Activated T-cell treated with anti-CD3 and anti-CD28 coated beads, Interleukin-2, amount 50 U/mL, for 4 hours (primary cell): ENCODE measurements around the gene FMOD. TPM values are rescaled to one million over a fixed set of nuclear protein-coding genes. Genes with fewer than 3 reads are reported as not detected.
A peak's percentile ranks its signal among the peaks of the same experiment; 100 is the strongest.

Experiments
- ATAC-seq, 2 donors: fragments of 200-7000 bp; cut with Tn5 transposase; one replicate each; pipeline ENCODE4 v1.10.0; 2021
- DNase-seq: peaks from one replicate; pipeline ENCODE4 v3.0.0-alpha.2; 2020
- H3K27me3 Mint-ChIP-seq: one replicate; pipeline ENCODE4 v1.8.0; 2021; ENCODE audit warnings: low read depth, mixed read lengths
- H3K36me3 Mint-ChIP-seq: one replicate; pipeline ENCODE4 v1.8.0; 2022; ENCODE audit warnings: mixed read lengths; ENCODE audit not compliant: insufficient read depth
- H3K4me1 Mint-ChIP-seq: one replicate; pipeline ENCODE4 v1.8.0; 2021; ENCODE audit warnings: low read depth, mixed read lengths
- H3K4me3 Mint-ChIP-seq: one replicate; pipeline ENCODE4 v1.8.0; 2021; ENCODE audit warnings: mild to moderate bottlenecking, moderate library complexity, mixed read lengths
- H3K9me3 Mint-ChIP-seq: one replicate; pipeline ENCODE4 v1.8.0; 2021; ENCODE audit warnings: mixed read lengths
- total RNA-seq, 3 donors: library from RNA; stranded (reverse); gene quantifications; one replicate each; pipeline ENCODE4 v1.2.1, GENCODE V29; 2021

The FMOD gene
- total RNA-seq, 3 donors from 2014 or later: 0.19 to 1.1 (median 0.26) TPM

- Mint-ChIP-seq H3K36me3 (no peaks in the 10 kb centered on the region), H3K4me1 (peaks cover 69% of the 10 kb centered on the region), H3K9me3 (no peaks in the 10 kb centered on the region), H3K4me3 (no peak overlapping the region), H3K27me3 (no peaks in the 10 kb centered on the region)
- DNase-seq (no peak), ATAC-seq (peak in 1 of 2 donors; percentile 20)
These were observed 51.8 kb downstream of the FMOD start for GRCh38 chr1:203299169-203299568.

- ATAC-seq (no peak), DNase-seq (no peak)
- Mint-ChIP-seq H3K4me1 (peaks cover 70% of the 10 kb centered on the region), H3K27me3 (no peaks in the 10 kb centered on the region), H3K4me3 (no peak overlapping the region), H3K9me3 (no peaks in the 10 kb centered on the region), H3K36me3 (no peaks in the 10 kb centered on the region)
These were observed 54.4 kb downstream of the FMOD start for GRCh38 chr1:203296460-203297073.

GRCh38 chr1:203295796-203296195 lies 55.1 kb downstream of the FMOD start:
- DNase-seq: no peak
- H3K4me3 Mint-ChIP-seq: no peak overlapping the region
- H3K27me3 Mint-ChIP-seq: no peaks in the 10 kb centered on the region
- no peaks in the 10 kb centered on the region for H3K9me3 Mint-ChIP-seq
- ATAC-seq: no peak
- no peaks in the 10 kb centered on the region for H3K36me3 Mint-ChIP-seq
- H3K4me1 Mint-ChIP-seq: peaks cover 72% of the 10 kb centered on the region

DNA sequence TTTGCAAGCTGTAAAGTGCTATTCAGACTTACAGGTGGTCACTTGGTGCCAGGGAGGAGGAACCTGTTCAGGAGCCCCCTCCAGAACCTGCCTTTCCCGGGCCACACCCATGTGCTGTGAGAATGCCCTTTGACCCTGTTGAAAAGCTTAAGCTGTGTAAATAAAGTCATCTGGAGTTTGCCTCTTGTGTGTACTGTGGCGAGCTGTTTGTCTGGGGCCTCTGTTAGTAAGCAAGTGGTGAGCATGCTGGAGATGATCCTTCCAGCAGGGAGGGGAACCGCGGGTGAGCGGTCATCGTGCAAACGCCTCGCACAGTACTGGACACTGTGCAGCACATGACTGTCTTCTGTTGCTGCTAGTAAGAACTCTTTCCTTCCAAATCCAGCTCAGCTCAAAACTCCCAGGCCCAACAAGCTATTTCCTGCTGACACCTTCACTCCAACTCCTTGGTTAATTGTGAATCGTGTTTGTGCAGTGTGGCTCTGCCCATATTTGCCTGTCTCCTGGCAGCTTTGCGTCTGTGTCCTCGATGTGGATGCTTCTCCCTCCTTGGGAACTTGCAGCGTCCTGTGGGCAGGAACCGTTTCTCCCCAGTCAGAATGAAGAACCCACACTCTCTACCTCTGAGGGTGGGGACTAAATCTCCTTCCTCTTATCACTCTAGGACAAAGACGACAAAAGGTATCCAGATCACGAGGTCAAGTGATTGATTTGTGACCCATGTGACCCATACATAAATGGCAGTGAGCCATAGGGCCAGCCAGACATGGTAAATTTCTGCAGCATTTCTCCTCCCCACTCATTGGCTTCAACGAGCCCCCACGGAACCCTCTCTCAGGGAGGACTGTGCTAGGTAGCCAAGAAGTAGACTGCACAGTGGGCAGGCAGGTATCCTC lies 59.5 kb downstream of the FMOD start:
- H3K9me3 Mint-ChIP-seq: no peaks in the 10 kb centered on the region
- H3K4me1 Mint-ChIP-seq: peaks cover 85% of the 10 kb centered on the region
- peak overlapping the region; percentile 29 for H3K4me3 Mint-ChIP-seq
- ATAC-seq (no peak), DNase-seq (no peak)
- no peaks in the 10 kb centered on the region for H3K27me3 Mint-ChIP-seq
- no peaks in the 10 kb centered on the region for H3K36me3 Mint-ChIP-seq

Other genes with a start within 250 kb of the FMOD start
- gene ADORA1, start 223.4 kb downstream of the FMOD start, total RNA-seq: under 1 TPM in 1 of 3 donors, not detected in 2; 0.10 TPM
- gene MYBPH, start 175.3 kb downstream of the FMOD start, total RNA-seq: not detected
- gene CHI3L1, start 164.4 kb downstream of the FMOD start, total RNA-seq: not detected
- under 1 TPM in 2 of 3 donors, not detected in 1; 0.05 to 0.23 TPM for gene CHIT1, start 121.4 kb downstream of the FMOD start, total RNA-seq
- gene BTG2, start 45.6 kb downstream of the FMOD start, total RNA-seq: 100 to 1,000 TPM in 1 of 3 donors, 10 to 100 TPM in 2; 73.0 to 101 (median 80.5) TPM
- under 1 TPM; 0.03 to 0.05 (median 0.03) TPM for gene PRELP, start 124.7 kb upstream of the FMOD start, total RNA-seq
- not detected for gene OPTC, start 143.0 kb upstream of the FMOD start, total RNA-seq